AG04449 (cell line): Measurements from ENCODE around the gene LIF.

ENCODE experiments used
- CTCF ChIA-PET: fragments of 350-600 bp; formaldehyde crosslinking; extraction: SDS; loops from one replicate; lab custom pipeline; 2021; ENCODE audit warnings: antibody characterized with exemption; lab: Yijun Ruan, JAX
- POLR2A ChIA-PET: fragments of 400-600, 350-600 bp; formaldehyde crosslinking; extraction: SDS; loops from one replicate; lab custom pipeline; 2020; ENCODE audit warnings: antibody characterized with exemption, inconsistent platforms; lab: Yijun Ruan, JAX
- DNase-seq: peaks from one replicate; pipeline ENCODE4 v3.0.0-alpha.2; 2010; ENCODE audit warnings: low read depth, low spot score
- H3K4me3 ChIP-seq: 2 replicates; pipeline ENCODE4 v1.5.1; 2011; ENCODE audit warnings: low read depth, mild to moderate bottlenecking, control low read depth, low read length
- CTCF ChIP-seq: IDR thresholded peaks from one replicate; pipeline ENCODE4 v1.5.1; 2011; ENCODE audit warnings: mild to moderate bottlenecking, moderate library complexity, low read length, control low read depth, inconsistent platforms; ENCODE audit not compliant: insufficient read depth; ENCODE audit errors: missing control alignments

LIF gene

GRCh38 chr22:30254314-30254713 lies 7.8 kb upstream of the LIF start:
- no peak for TF ChIP-seq CTCF
- H3K4me3 ChIP-seq: no peak overlapping the region
- ChIA-PET POLR2A (no interaction called here), CTCF (interaction anchor here (1.0 to 2.4 kb wide), 13 partner anchors 12 to 170 kb away, joined by 3 to 19 read pairs (median 6); partner anchors contain the start of genes CASTOR1 and MTFP1)
- no peak for DNase-seq

GRCh38 chr22:30253205-30253852 lies 6.8 kb upstream of the LIF start:
- TF ChIP-seq CTCF: no peak
- POLR2A ChIA-PET: no interaction called here
- H3K4me3 ChIP-seq: no peak overlapping the region
- CTCF ChIA-PET: interaction anchor here (1.2 to 1.5 kb wide), 5 partner anchors 10 to 169 kb away, joined by 3 to 5 read pairs (median 4); no protein-coding TSS in a partner anchor
- no peak for DNase-seq

- CTCF ChIA-PET: interaction anchor here (1.2 to 3.9 kb wide), 5 partner anchors 11 to 138 kb away, joined by 3 to 20 read pairs (median 4); no protein-coding TSS in a partner anchor
- no peak for TF ChIP-seq CTCF
- no peak overlapping the region for H3K4me3 ChIP-seq
- POLR2A ChIA-PET: no interaction called here
- DNase-seq: no peak
These were observed 6.0 kb upstream of the LIF start for GRCh38 chr22:30252411-30253204.

- DNase-seq: no peak
- no peak for TF ChIP-seq CTCF
- ChIA-PET CTCF (interaction anchor here (1.0 to 3.9 kb wide), 8 partner anchors 9 to 141 kb away, joined by 3 to 20 read pairs (median 5); no protein-coding TSS in a partner anchor), POLR2A (interaction anchor here (3.1 kb wide), 1 partner anchor 17 kb away, joined by 11 read pairs; no protein-coding TSS in a partner anchor)
- no peak overlapping the region for H3K4me3 ChIP-seq
These were observed 5.2 kb upstream of the LIF start for GRCh38 chr22:30251711-30252110.

GRCh38 chr22:30250661-30251267 lies 4.2 kb upstream of the LIF start:
- H3K4me3 ChIP-seq: no peak overlapping the region
- TF ChIP-seq CTCF: no peak
- ChIA-PET CTCF (interaction anchor here (0.9 to 3.9 kb wide), 10 partner anchors 10 to 140 kb away, joined by 3 to 20 read pairs (median 5); no protein-coding TSS in a partner anchor), POLR2A (interaction anchor here (0.7 to 3.1 kb wide), 3 partner anchors 12 to 818 kb away, joined by 3 to 11 read pairs (median 3); no protein-coding TSS in a partner anchor)
- DNase-seq: peak; percentile 33
